Measurements from ENCODE around the gene SNX14.

- no peak for TF ChIP-seq EP300 (IDR thresholded peaks at IDR 0.05; ENCODE audit: low read depth)
- TF ChIP-seq POLR2A (IDR thresholded peaks at IDR 0.05) = no peak
Measured at GRCh38 chr6:85547719-85548118, 45.9 kb downstream of the SNX14 start.
